Measurements from ENCODE around the gene LRRC41.
"Not testable (repeated sequence)": the region's sequence is repeated elsewhere in the genome, so short reads cannot be mapped to it uniquely, and the experiment has no call there.

LRRC41 gene

DNA sequence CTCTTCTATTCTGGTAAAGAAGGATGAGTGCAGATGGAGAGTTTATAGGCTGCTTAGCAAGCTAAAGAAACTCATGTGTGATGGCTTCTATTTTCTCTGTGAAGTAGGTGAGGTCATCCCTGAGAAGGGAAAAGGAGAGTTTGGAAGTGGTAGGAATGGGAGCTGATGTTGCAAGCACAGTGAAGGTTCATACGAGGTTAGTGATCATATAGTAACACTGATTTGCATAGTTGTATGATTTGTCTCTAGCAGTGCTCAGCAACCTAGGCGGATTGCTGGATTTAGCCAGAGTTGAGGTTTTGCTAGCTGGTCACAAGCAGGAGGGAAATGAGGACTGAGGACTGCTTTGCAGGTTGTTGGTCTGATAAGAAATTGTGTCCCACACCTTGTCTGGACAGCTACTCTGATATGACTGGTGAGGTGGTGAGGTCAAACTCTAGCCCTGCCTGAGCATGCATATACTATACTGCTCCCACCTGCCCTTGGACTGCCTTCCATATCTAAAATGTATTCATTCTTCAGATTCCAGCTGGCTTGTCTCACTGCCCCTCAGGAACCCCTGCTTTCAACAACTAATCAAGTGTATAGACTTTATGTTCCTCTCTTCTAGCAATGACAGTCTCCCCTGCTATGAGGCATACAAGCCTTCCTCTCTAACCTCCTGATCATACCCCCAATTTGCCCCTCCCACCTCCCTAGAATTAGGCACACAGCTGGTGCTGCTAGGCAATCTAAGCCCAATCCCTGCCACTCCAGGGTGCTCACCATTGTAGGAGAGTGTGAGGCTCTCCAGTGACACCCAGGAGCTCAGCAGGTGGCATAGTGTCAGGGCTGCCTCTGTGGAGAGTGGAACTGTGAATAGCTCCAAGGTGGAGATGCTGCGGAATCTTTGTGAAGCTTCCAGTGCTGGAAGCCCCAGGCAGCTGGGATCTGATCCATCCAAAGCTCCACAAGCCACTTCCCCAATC, 18.5 kb downstream of the LRRC41 start:
- DNase-seq = no peak

DNA sequence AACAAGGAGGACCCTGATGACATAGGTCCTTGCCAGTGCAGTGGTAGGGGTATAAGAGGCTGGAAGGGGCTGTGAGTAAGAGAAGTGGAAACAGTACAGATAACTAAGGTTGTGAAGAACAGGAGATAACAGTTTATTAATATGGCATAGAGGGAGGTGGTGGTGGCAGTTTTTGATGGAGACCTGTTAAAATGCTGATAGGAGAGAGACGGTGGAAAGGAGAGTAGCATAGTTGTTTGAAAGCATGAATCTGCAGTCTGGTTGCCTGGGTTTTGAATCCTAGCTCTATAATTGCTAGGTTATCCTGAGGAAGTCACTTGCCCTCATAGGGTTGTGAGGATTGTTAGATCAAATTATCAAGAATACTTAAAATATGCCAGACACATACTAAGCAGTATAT, 19.4 kb downstream of the LRRC41 start:
- no peak for DNase-seq

DNA sequence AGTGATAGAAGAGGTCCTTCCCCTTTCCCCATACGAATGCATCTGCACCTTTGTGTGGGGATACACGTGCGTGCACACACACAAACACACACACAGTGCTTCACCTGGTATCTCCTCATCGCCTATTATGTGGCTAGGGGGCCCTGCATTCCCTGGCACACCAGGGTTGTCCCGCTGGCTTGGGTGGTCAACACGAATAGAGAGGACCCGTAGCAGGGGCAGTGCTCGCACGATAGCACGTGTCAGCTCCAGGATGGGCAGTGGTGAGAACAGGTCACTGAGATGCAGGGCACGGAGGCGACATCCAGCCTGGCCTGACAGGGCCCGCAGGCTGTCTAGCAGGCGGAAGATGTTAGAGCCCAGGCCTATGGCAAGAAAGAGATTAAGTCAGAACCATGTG, 22.4 kb downstream of the LRRC41 start:
- no peak for DNase-seq

DNA sequence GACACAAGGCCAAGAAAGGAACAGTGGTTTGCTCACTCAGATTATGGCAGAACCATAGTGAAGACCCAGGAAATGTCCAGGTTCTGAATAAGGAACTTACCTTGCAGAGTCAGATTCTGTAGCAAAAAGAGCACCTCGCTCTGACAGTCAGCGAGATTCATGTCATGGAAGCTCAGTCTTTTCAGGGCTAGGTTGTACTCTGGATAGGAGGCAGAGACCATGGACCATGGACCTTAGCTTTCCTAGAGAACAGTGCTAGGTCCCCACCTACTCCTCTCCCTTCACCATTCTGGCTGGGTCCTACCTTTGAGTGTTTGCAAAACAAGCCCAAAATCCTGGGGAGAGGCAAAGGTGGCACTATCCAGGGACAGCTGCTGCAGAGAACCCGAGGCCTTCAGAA, 23.3 kb downstream of the LRRC41 start:
- DNase-seq = no peak

DNA sequence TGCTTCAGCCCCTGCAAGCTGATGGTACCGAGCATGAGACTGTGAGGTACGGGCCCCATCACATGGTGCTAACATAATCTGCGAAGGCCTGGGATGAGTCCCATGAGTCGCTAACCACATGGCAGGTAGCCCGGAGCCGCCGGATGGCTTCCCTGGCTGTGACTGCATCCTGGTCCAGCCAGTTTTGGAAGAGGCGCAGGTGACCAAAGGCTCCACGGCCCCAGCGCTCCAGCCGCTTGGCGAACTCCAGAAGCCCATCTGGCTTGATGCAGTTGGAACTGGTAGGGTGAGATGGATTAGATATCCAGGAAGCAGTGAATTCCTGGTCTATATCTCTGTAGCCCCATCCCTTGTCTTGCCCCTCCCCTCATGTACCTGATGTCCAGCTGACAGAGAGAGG, 24.6 kb downstream of the LRRC41 start:
- no peak for DNase-seq

DNA sequence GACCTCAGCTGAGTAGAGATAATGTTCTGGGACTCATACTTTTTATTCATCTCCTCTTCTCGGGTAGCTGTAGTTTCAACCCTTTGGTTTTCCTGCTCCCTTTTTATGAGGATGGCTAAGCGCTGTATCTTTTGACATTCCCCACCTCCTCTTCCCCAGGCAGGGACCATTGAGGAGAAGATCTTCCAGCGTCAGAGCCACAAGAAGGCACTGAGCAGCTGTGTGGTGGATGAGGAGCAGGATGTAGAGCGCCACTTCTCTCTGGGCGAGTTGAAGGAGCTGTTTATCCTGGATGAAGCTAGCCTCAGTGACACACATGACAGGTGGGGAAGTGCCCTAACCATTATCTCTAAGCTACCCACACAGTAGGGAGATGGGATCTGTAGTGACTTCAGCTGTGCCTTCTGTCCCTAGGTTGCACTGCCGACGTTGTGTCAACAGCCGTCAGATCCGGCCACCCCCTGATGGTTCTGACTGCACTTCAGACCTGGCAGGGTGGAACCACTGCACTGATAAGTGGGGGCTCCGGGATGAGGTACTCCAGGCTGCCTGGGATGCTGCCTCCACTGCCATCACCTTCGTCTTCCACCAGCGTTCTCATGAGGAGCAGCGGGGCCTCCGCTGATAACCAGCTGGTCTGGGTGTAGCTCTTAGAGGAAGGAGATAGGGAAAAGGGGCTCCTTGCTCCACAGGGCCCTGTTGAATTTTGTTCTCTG, 25.6 kb downstream of the LRRC41 start:
- no peak for DNase-seq

DNA sequence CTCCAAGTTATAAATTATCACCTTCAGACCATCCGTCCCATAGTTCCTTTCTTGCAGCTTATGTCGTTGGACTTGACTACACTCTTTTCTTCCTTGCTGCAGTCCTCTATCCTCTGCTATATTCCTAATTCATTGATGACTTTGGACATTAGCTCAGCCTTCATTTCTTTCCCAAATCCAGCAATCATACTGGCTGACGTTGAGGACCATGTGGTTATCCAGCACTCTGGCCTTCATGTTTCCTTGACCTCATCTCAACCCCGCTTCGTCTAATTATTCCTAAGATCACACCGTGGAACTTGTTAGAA, 28.4 kb downstream of the LRRC41 start:
- no peak for DNase-seq

DNA sequence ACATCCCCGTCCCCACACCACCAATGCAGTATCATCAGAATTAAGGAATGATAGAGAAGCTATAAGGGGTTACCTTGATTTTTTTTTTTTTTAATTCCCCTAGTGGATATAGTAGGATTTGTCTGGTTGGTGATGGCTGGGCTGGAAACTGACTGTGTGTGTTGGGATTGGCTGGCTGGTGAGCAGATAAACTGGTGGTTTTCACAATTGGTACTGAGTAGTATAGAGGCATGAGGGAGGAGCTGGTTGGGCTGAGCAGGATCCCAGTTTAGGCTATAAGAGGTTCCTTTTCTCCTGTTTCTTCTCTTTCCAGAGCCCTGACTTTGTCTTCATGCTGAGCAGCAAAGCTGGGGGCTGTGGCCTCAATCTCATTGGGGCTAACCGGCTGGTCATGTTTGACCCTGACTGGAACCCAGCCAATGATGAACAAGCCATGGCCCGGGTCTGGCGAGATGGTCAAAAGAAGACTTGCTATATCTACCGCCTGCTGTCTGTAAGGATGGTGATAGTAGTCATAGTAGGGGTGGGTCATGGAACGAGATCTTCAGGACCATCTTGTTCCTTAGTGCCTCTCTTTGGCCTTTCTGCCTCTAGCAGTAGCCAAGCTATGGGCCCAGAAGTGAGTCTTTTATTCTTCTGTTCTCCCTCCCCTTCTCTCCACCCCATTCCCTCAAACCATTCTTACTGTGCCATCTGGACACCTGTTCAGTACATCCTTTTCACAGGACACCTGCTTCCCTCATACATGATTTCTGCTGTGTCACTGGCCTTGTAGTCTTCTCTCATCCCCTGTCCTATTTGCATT, 29.0 kb downstream of the LRRC41 start:
- DNase-seq = no peak

DNA sequence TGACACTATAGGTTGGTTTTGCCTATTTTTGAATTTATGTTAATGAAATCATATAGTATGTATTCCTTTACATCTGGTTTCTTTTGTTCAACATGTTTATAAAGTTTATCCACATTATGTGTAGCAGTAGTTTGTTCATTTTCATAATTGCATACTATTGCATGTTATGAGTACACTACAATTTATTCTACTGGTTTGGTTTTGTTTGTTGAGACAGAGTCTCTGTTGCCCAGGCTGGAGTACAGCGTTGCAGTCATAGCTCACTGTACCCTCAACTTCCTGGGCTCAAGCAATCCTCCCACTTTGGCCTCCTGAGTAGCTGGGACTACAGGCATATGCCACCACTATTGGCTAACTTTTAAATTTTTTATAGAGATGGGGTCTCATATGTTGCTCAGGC, 34.8 kb downstream of the LRRC41 start:
- DNase-seq = no peak

DNA sequence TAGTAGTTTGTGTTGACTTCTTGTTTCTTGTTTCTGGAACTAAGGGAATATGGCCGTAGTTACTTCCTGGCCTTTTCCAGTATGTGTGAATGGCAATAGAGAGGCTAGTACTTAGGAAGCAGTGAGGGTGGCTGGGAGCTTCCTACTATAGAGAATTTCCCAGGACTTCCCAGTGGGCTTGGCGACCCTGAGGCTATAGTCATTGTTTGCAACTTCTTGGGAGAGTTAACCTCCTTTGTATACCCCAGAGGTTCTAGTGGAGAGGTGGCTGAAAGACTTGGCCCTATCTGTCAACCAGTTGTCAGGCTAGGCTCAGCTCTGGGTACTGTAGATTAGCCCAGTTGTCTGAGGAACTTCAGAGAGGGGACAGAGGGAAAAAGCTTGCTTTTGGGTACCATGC, 40.3 kb downstream of the LRRC41 start:
- no peak for DNase-seq

DNA sequence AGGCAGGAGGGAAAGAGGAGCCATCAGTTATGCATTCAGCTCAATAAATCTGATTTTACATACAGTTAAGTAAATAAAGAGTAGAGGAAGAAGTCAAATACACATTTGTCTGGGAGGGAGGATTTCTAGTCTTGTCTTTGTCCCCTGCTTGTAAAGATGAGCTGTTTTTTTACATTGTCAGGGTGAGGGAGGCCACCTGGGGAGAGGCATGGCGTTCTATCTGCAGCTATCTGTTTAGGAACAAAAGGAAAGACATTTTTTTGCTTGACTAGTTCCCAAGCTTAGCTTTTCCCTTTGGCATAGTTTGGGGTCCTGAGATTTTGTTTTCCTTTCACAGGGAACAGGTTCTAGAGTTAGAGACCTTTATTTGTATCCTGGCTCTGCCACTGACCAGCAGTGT, 40.9 kb downstream of the LRRC41 start:
- DNase-seq = no peak

DNA sequence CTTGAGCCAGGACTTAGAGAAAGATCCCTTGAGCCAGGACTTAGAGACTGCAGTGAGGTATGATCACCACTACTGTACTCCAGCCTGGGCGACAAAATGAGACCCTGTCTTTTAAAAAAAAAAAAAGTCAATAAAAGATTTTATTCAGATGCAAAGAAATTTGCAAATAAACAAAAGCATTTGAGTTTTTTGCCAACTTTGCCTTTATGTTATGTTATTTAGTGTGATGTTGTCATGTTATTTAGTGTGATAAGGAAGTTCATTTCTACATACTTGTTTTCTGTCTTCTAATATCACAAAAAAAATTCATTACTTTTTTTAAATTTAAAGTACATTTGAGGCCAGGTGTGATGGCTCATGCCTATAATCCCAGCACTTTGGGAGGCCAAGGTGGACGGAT, 46.9 kb downstream of the LRRC41 start:
- no peak for DNase-seq

DNA sequence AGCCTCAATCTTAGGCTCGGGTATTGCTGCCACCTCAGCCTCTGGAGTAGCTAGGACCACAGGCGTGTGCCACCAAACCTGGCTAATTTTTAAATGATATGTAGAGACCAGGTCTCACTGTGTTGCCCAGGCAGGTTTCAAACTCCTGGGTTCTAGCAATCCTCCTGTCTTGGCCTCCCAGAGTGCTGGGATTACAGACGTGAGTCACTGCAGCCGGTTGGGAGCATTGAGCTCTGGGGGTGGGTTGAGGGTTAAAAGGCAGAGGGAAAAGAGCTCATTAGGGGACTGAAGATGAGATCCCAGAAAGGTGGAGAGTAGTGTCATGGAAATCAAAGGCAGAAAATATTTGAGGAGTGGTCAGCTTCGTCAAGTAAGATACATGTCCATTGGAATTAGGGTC, 48.7 kb downstream of the LRRC41 start:
- no peak for DNase-seq

DNA sequence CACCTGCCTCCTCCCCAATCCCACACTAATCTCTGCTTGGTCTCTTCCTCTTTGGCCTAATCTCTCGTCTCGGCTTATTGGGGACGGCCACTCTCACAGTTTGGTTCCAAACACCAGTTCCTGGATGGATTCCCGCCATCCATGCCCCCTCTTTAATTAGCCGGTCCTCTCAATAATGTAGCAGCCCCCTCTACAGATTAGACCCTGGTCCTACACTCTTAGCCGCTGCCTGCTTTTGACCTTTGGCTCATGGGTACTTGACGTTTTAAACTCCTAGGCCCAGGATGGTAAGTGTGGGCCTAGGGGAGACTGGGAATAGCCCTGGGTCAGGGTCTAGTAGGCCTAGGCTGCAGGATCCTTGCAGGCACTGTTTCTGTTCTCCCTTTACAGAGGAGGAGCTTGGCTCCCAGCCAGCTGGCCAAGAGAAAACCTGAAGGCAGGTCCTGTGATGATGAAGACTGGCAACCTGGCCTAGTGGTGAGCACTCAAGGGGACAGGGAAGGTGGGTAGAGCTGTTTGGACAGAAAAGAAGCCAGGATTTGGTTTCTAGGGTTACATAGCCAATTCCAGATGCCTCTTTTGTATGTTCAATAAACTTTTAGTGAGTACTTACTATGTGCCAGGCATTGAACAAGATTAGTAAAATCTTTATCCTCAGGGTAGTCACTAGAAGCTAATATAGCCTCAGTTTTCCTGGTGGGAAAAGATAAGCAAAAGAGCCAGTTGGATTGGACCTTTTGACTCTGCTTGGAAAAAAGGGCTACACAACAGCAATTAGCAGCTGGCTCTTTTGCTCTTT, 55.1 kb downstream of the LRRC41 start:
- peak; percentile 26 for DNase-seq

DNA sequence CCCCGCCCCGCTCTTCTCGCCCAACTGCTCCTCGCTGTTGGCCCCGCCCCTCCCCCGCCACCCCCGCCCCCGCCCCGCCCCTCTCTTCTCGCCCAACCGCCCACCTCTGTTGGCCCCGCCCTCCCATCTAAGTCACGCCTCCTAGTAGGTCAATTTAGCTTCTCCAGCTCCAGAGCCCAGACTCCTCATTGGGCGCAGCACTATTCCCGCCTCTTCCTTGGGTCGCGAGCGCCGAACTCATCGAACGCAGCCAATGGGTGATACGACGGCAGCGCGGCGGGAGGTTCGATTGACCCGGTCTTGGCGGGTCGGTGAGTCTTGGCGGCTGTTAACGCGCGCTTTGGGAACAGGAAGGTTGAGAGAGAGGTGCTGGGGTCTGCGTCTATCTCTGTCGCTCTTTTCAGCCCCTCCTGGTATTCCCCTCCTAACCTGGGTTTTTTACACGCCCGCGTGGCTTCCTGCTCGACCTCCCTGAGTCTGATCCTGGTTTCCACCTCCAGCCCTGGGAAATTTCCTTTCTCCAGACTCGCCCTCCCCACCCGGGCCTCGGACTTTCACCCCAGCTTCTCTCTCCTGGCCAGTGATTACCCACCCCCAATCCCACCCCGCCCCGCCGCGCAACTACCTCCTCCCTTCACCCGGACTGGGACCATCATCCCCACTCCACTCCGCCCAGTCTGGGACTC, 55.8 kb downstream of the LRRC41 start, which contains the start of gene RAD54L:
Gene RAD54L, plus strand, starts transcription at position 328 of the 686 bp plus-strand sequence. CDS start 643 bp downstream, outside the sequence.
- peak; percentile 92 for DNase-seq

DNA sequence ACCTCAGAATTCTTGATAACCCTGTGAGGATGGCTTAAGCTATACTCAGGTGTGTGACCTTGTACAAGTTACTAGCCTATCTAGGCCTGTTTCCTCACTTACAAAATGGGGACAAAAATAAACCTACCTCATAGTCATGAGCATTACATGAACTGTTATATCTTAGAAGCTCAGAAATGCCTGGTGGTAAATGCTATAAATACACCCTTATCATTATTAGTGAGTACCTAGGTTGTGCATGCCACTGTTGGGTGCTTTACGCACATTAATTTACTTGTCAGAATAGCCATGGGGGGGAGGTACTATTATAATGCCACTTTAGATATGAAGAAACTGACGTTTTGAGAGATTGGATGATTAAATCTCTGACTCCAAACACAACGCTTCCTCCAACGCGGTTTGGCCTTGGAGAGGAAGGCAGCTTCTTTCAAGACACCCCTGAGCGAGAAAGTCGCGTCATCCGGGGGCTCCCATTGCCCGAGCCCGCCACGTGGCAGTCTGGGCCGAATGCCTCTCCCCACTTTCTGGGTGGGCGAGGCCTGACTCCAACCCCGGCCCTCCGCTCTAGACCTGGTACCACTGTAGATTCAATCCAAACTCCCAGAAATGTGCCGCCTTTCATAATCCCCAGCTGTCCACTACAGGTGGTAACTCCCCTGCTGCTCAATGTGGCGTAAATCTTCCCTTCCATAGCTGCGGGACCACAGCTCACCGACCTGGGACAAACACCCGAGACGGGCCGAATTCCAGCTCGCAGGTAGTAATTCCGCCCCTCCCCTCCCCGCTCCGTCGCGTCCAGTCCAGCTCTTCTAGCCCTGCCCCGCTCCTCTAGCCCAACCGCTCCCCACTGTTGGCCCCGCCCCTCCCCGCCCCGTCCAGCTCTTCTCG, 56.6 kb downstream of the LRRC41 start:
- no peak for DNase-seq

DNA sequence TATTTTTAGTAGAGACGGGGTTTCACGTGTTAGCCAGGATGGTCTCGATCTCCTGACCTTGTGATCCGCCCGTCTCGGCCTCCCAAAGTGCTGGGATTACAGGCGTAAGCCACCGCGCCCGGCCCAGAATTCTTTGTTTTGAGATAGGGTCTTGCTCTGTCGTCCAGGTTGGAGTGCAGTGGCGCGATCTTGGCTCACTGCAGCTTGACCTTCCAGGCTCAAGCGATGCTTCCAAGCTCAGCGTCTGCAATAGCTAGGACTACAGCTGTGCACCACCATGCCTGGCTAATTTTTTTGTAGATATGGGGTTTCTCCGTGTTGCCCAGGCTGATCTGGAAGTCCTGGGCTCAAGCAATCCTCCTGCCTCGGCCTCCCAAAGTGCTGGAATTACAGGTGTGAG, 57.3 kb downstream of the LRRC41 start:
- not testable (repeated sequence) for DNase-seq

DNA sequence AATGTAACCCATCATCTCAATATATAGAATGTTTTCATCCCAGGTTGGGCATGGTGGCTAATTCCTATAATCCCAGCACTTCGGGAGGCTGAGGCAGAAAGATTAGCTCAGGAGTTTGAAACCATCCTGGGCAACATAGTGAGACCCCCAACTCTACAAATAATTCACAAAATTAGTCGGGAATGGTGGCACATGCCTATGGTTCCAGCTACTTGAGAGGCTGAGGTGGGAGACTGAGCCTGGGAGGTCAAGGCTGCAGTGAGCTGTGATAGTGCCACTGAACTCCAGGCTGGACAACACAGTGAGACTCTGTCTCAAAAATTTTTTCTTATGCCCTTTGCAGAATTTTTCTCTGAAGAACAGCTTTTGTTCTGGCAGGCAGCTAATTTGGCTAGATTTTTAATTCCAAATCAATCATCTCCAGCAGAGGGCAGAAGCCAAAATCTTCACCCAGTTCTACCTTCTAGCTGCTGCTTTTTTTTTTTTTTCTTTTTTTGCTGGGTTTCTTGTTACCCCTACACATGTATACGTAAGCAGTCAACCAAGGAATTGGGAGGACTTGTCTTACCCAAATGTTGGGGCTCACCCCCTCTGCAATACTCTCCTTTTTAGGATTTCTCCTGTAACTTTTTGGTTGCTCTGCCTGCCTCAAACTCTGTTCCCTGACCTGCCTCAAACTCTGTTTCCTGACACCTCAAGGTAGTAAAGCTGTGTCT, 58.6 kb downstream of the LRRC41 start:
- no peak for DNase-seq

DNA sequence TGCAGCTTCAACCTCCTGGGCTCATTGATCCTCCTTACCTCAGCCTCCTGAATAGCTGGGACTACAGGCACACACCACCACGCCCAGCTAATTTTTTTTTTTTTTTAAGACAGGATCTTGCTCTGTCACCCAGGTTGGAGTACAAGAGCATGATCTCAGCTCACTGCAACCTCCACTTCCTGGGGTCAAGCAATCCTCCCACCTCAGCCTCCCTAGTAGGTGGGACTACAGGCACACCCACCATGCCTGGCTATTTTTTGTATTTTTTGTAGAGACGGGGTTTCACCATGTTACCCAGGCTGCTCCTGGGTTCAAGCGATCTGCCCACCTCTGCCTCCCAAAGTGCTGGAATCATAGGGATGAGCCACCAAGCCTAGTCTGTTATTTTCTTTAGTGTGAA, 59.6 kb downstream of the LRRC41 start:
- DNase-seq = not testable (repeated sequence)

DNA sequence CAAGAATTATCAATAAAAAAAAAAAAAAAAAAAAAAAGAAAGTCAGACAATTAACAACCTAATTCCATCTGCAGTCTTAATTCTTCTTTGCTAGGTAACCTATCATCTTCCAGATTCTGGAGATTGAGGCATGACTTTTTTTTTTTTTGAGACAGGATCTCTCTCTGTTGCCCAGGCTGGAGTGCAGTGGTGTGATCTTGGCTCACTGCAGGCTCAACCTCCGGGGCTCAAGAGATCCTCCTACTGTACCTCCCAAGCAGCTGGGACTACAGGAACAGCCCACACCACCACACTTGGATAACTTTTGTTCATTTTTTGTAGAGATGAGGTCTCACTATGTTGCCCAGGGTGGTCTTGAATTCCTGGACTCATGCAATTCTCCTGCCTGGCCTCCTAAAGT, 60.5 kb downstream of the LRRC41 start:
- DNase-seq = no peak
